ENCODE measurements around the gene MANF.
"Not testable (repeated sequence)": the region's sequence is repeated elsewhere in the genome, so short reads cannot be mapped to it uniquely, and the experiment has no call there.

Gene MANF

GRCh38 chr3:51355891-51356578 is 29.1 kb upstream of the MANF start:
- TF ChIP-seq CTCF (conservative IDR thresholded peaks at IDR 0.05; ENCODE audit: low read depth) = no peak
- DNase-seq (ENCODE audit: low spot score) = no peak
- H3K27ac ChIP-seq = no peak overlapping the region
- ChIA-PET CTCF (no interaction called here), POLR2A (ENCODE audit: low non-redundant PET) (no interaction called here)

- no peak for TF ChIP-seq CTCF (conservative IDR thresholded peaks at IDR 0.05; ENCODE audit: low read depth)
- H3K27ac ChIP-seq = no peak overlapping the region
- no peak for DNase-seq (ENCODE audit: low spot score)
- CTCF ChIA-PET = interaction anchor here (0.6 kb wide), 1 partner anchor 9 kb away, joined by 3 read pairs; no protein-coding TSS in a partner anchor
- POLR2A ChIA-PET (ENCODE audit: low non-redundant PET) = no interaction called here
Measured at GRCh38 chr3:51357856-51358255, 27.2 kb upstream of the MANF start.

DNA sequence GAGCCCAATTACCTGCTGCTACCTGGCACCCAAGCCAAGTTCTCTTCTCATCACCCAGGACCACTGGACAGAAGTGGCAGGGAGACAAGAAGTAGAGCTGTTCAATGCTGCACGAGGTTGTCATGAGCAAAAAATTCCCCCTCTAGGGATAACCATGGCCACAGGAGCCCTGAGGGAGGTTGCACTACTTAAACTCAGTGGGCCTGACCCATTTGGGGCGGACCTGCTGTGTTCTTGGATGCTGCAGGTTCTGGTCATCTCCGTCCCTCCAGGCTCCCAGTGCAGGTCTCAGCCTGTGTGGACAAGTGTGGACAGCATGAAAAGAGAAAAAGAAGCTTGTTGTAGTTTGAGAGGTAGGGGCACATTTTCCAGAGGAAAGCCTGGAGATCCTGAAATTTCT is 26.1 kb upstream of the MANF start:
- H3K27ac ChIP-seq = no peak overlapping the region
- ChIA-PET POLR2A (ENCODE audit: low non-redundant PET) (no interaction called here), CTCF (interaction anchor here (0.6 to 0.7 kb wide), 2 partner anchors 72 to 804 kb away, joined by 3 to 5 read pairs; no protein-coding TSS in a partner anchor)
- TF ChIP-seq CTCF (conservative IDR thresholded peaks at IDR 0.05; ENCODE audit: low read depth) = no peak
- DNase-seq (ENCODE audit: low spot score) = no peak

DNA sequence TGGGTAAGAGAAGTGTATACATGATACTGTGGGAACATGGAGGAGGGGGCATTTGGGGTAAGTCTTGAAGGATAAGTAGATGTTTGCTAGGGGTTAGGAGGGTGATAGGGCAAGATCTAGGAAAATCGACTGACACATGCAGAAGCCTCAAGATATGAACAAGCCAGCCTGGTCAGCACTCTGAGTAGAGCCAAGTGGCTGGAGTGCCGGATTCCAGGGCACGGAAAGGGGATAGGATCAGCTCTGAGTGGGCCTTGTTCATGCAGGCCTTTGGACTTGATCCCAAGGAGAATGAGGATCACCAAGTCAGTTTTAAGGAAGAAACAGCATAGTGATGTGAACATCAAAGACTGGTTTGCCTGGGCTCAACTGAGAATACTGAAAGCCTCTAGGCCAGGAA is 24.3 kb upstream of the MANF start:
- no peak overlapping the region for H3K27ac ChIP-seq
- DNase-seq (ENCODE audit: low spot score) = no peak
- no peak for TF ChIP-seq CTCF (conservative IDR thresholded peaks at IDR 0.05; ENCODE audit: low read depth)
- ChIA-PET POLR2A (ENCODE audit: low non-redundant PET) (no interaction called here), CTCF (interaction anchor here (0.6 kb wide), 1 partner anchor 356 kb away, joined by 3 read pairs; no protein-coding TSS in a partner anchor)

DNA sequence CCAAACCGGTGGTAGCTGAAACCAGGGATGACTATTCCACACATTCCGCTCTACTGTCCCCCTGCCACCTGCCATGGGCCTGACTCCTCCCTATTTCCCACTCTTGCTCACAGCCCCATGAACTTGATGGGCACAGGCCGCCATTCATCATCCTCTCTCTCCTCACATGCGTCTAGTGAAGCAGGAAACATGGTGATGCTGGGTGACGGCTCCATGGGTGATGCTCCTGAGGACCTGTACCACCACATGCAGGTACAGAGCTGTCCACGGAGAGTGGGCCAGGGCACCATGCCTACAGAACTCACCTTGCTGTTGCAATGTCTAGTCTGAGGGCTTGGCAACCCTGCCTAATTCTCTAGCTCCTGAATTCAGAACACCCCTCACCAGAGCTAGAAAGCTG is 23.3 kb upstream of the MANF start:
- CTCF ChIA-PET = no interaction called here
- TF ChIP-seq CTCF (conservative IDR thresholded peaks at IDR 0.05; ENCODE audit: low read depth) = no peak
- no peak overlapping the region for H3K27ac ChIP-seq
- POLR2A ChIA-PET (ENCODE audit: low non-redundant PET) = no interaction called here
- DNase-seq (ENCODE audit: low spot score) = no peak

- no peak for TF ChIP-seq CTCF (conservative IDR thresholded peaks at IDR 0.05; ENCODE audit: low read depth)
- ChIA-PET POLR2A (ENCODE audit: low non-redundant PET) (no interaction called here), CTCF (no interaction called here)
- no peak for DNase-seq (ENCODE audit: low spot score)
- no peak overlapping the region for H3K27ac ChIP-seq
Measured at GRCh38 chr3:51362476-51362875, 22.6 kb upstream of the MANF start.

- DNase-seq (ENCODE audit: low spot score); CTCF ChIA-PET; H3K27ac ChIP-seq; POLR2A ChIA-PET (ENCODE audit: low non-redundant PET): not testable (repeated sequence)
Measured at GRCh38 chr3:51368276-51368675, 16.8 kb upstream of the MANF start.

Measured in RWPE1 (cell line).